ENCODE data around the gene SLC35F4.

GRCh38 chr14:57739516-57739915 is 126.4 kb downstream of the SLC35F4 start:
- TF ChIP-seq POLR2A (IDR thresholded peaks at IDR 0.05; ENCODE audit: control extremely low read depth in 1 of 2, low read depth in 2 of 2, low read length in 2 of 2) (no peak), JUN (IDR thresholded peaks at IDR 0.05; ENCODE audit: low read depth, low read length) (no peak), CREB1 (IDR thresholded peaks at IDR 0.05) (no peak), CHD1 (IDR thresholded peaks at IDR 0.05; ENCODE audit: low read depth, low read length) (no peak), EP300 (IDR thresholded peaks at IDR 0.05; ENCODE audit: borderline replicate concordance in 1 of 2, low read depth in 2 of 2, low read length in 2 of 2) (no peak), YY1 (IDR thresholded peaks at IDR 0.05; ENCODE audit: low read depth, low read length) (no peak)
- TF ChIP-seq, protein P1, sequence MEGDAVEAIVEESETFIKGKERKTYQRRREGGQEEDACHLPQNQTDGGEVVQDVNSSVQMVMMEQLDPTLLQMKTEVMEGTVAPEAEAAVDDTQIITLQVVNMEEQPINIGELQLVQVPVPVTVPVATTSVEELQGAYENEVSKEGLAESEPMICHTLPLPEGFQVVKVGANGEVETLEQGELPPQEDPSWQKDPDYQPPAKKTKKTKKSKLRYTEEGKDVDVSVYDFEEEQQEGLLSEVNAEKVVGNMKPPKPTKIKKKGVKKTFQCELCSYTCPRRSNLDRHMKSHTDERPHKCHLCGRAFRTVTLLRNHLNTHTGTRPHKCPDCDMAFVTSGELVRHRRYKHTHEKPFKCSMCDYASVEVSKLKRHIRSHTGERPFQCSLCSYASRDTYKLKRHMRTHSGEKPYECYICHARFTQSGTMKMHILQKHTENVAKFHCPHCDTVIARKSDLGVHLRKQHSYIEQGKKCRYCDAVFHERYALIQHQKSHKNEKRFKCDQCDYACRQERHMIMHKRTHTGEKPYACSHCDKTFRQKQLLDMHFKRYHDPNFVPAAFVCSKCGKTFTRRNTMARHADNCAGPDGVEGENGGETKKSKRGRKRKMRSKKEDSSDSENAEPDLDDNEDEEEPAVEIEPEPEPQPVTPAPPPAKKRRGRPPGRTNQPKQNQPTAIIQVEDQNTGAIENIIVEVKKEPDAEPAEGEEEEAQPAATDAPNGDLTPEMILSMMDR (IDR thresholded peaks at IDR 0.05; ENCODE audit: control extremely low read depth in 1 of 3, insufficient read depth in 1 of 3, low read depth in 1 of 3, low read length in 3 of 3) = no peak
